ENCODE data around the gene AUTS2. TPM values are rescaled to one million over a fixed set of nuclear protein-coding genes. Genes with fewer than 3 reads are reported as not detected.

The AUTS2 gene
- polyA plus RNA-seq, 3 donors, result 0.08 to 0.35 TPM; not detected in 1

GRCh38 chr7:70756789-70757188, 1158.5 kb downstream of the AUTS2 start:
- H3K4me3 Mint-ChIP-seq, result no peak overlapping the region
- no peak overlapping the region for H2AFZ ChIP-seq (ENCODE audit: insufficient read depth, low read depth, low read length, poor library complexity, severe bottlenecking)
- H4K20me1 ChIP-seq (ENCODE audit: insufficient read depth, low read length), result no peaks in the 10 kb centered on the region
- no peak overlapping the region for H3K4me3 ChIP-seq (replicated peaks in 1 of 3; ENCODE audit: low read depth in 2 of 3, low read length in 3 of 3)
- H3K9me3 Mint-ChIP-seq, result peaks cover 0 to 3% (median 0%) of the 10 kb centered on the region in 7 donors
- H3K4me1 ChIP-seq (ENCODE audit: control insufficient read depth in 1 of 2, insufficient read depth in 2 of 2, low read length in 2 of 2), result no peaks in the 10 kb centered on the region
- no peaks in the 10 kb centered on the region for H3K36me3 Mint-ChIP-seq
- no peaks in the 10 kb centered on the region for H3K79me2 ChIP-seq (ENCODE audit: insufficient read depth, low read length)
- H3K27ac Mint-ChIP-seq, result no peak overlapping the region
- H3K36me3 ChIP-seq (replicated peaks in 1 of 2; ENCODE audit: control insufficient read depth in 1 of 2, insufficient read depth in 2 of 2, low read length in 2 of 2), result no peaks in the 10 kb centered on the region
- H3K9ac ChIP-seq (ENCODE audit: insufficient read depth, low read length, poor library complexity, severe bottlenecking), result no peak overlapping the region
- 100% methylated on average over 2 of the region's 8 CpGs for WGBS (ENCODE audit: insufficient coverage)
- no peak overlapping the region for H3K4me2 ChIP-seq (replicated peaks; ENCODE audit: extremely low read depth, low read length, poor library complexity, severe bottlenecking)
- intact Hi-C loops (cut with micrococcal nuclease), result no loop called here
- no peaks in the 10 kb centered on the region for H3K9me3 ChIP-seq (replicated peaks in 1 of 2; ENCODE audit: control insufficient read depth in 1 of 2, insufficient read depth in 1 of 2, low read length in 2 of 2)
- no peak overlapping the region for H3K27ac ChIP-seq (ENCODE audit: low read depth in 1 of 2, low read length in 2 of 2)
- H3K27me3 Mint-ChIP-seq (ENCODE audit: low read depth in 3 of 3), result no peaks in the 10 kb centered on the region
- DNase-seq, result no peak
- no peaks in the 10 kb centered on the region for H3K4me1 Mint-ChIP-seq
- H3K27me3 ChIP-seq (ENCODE audit: control insufficient read depth in 2 of 2, insufficient read depth in 2 of 2, low read length in 2 of 2), result no peaks in the 10 kb centered on the region
- no peak for TF ChIP-seq CTCF (IDR thresholded peaks at IDR 0.05)

- intact Hi-C loops (cut with micrococcal nuclease), result no loop called here
- no peak overlapping the region for H3K4me3 ChIP-seq (replicated peaks in 1 of 3; ENCODE audit: low read depth in 2 of 3, low read length in 3 of 3)
- H3K9ac ChIP-seq (ENCODE audit: insufficient read depth, low read length, poor library complexity, severe bottlenecking), result no peak overlapping the region
- no peak overlapping the region for H3K4me3 Mint-ChIP-seq
- H3K4me1 Mint-ChIP-seq, result no peaks in the 10 kb centered on the region
- H2AFZ ChIP-seq (ENCODE audit: insufficient read depth, low read depth, low read length, poor library complexity, severe bottlenecking), result no peak overlapping the region
- no peaks in the 10 kb centered on the region for H3K27me3 ChIP-seq (ENCODE audit: control insufficient read depth in 2 of 2, insufficient read depth in 2 of 2, low read length in 2 of 2)
- no peak for DNase-seq
- H3K27ac ChIP-seq (ENCODE audit: low read depth in 1 of 2, low read length in 2 of 2), result no peak overlapping the region
- H3K79me2 ChIP-seq (ENCODE audit: insufficient read depth, low read length), result no peaks in the 10 kb centered on the region
- no peak overlapping the region for H3K27ac Mint-ChIP-seq
- H3K36me3 Mint-ChIP-seq, result no peaks in the 10 kb centered on the region
- H3K36me3 ChIP-seq (replicated peaks in 1 of 2; ENCODE audit: control insufficient read depth in 1 of 2, insufficient read depth in 2 of 2, low read length in 2 of 2), result no peaks in the 10 kb centered on the region
- no peaks in the 10 kb centered on the region for H3K9me3 Mint-ChIP-seq
- no peaks in the 10 kb centered on the region for H3K9me3 ChIP-seq (replicated peaks in 1 of 2; ENCODE audit: control insufficient read depth in 1 of 2, insufficient read depth in 1 of 2, low read length in 2 of 2)
- no peaks in the 10 kb centered on the region for H4K20me1 ChIP-seq (ENCODE audit: insufficient read depth, low read length)
- H3K27me3 Mint-ChIP-seq (ENCODE audit: low read depth in 3 of 3), result peaks cover 0 to 2% (median 0%) of the 10 kb centered on the region in 3 donors
- no peak overlapping the region for H3K4me2 ChIP-seq (replicated peaks; ENCODE audit: extremely low read depth, low read length, poor library complexity, severe bottlenecking)
- no CpG with 5 or more reads among the region's 5 CpGs for WGBS (ENCODE audit: insufficient coverage)
- no peaks in the 10 kb centered on the region for H3K4me1 ChIP-seq (ENCODE audit: control insufficient read depth in 1 of 2, insufficient read depth in 2 of 2, low read length in 2 of 2)
- no peak for TF ChIP-seq CTCF (IDR thresholded peaks at IDR 0.05)
Measured at GRCh38 chr7:70758646-70759045, 1160.4 kb downstream of the AUTS2 start.

Measured in CD14-positive monocyte (primary cell).